HepG2 (cell line): Measurements from ENCODE around the gene LDAF1. TPM values are rescaled to one million over a fixed set of nuclear protein-coding genes. Genes with fewer than 3 reads are reported as not detected.

Experiments used
- ATAC-seq: fragments of 200-7000 bp; cut with Tn5 transposase; 3 replicates; pipeline ENCODE4 v1.9.1; 2020; ENCODE audit warnings: mild to moderate bottlenecking, moderate library complexity
- BruUV-seq: library from RNA; stranded (reverse); fragments of 400-500 nt; replicated peaks from 2 replicates; lab custom pipeline; 2021; lab: Mats Ljungman, UMichigan
- CTCF ChIA-PET: fragments of 300-600 bp; formaldehyde crosslinking; extraction: SDS; loops from one replicate; lab custom pipeline; 2021; ENCODE audit warnings: low total read pairs, inconsistent platforms, low intra/inter-chr PET ratio; lab: Yijun Ruan, JAX
- POLR2A ChIA-PET: fragments of 350-600 bp; sonication (Branson Sonifier 250); formaldehyde crosslinking; loops from one replicate; lab custom pipeline; 2020; ENCODE audit warnings: antibody characterized with exemption, inconsistent platforms; lab: Yijun Ruan, JAX
- DNase-seq: peaks from one replicate; pipeline ENCODE4 v3.0.0-alpha.2; 2015; ENCODE audit warnings: low spot score
- FAIRE-seq: peaks from 3 replicates; lab custom pipeline; 2011; peaks lifted over from hg19 to GRCh38; lab: Jason Lieb, UNC
- H2AFZ ChIP-seq: one replicate; pipeline ENCODE4 v1.6.1; 2011; ENCODE audit warnings: low read length, inconsistent platforms
- H3K27ac ChIP-seq: fragments of 300-600 bp; 3 replicates; pipeline ENCODE4 v1.8.0; 2011; ENCODE audit warnings: mixed run types, mild to moderate bottlenecking, mixed read lengths, low read length, inconsistent platforms; ENCODE audit not compliant: insufficient read depth; ENCODE audit errors: extremely low read length
- H3K27me3 ChIP-seq, 2 experiments: fragments of 200-600 bp in 1 of 2; 2 replicates in 1 of 2; 3 replicates in 1 of 2; pipeline versions ENCODE4 v1.6.0 to v1.8.0; 2011; ENCODE audit warnings: low read length in 2 of 2, mild to moderate bottlenecking in 2 of 2, moderate library complexity in 2 of 2, inconsistent platforms in 1 of 2; ENCODE audit not compliant: insufficient read depth in 2 of 2, control insufficient read depth in 1 of 2
- H3K36me3 ChIP-seq, 2 experiments: fragments of 200-600 bp in 1 of 2; replicated peaks in 1 of 2; 2 replicates in 1 of 2; 3 replicates in 1 of 2; pipeline versions ENCODE4 v1.5.1 to v1.8.0; 2011; ENCODE audit warnings: low read length in 2 of 2, inconsistent platforms in 1 of 2; ENCODE audit not compliant: insufficient read depth in 2 of 2, control insufficient read depth in 1 of 2
- H3K4me1 ChIP-seq: 2 replicates; pipeline ENCODE4 v1.5.1; 2012; ENCODE audit warnings: low read length, inconsistent platforms; ENCODE audit not compliant: insufficient read depth
- H3K4me2 ChIP-seq: 2 replicates; pipeline ENCODE4 v1.6.0; 2011; ENCODE audit warnings: low read depth, low read length, inconsistent platforms
- H3K4me3 ChIP-seq, 3 experiments: fragments of 200-600 bp in 1 of 3; sonication (generic), shearing (Covaris generic) in 1 of 3; replicated peaks in 1 of 3; 2 replicates each; pipeline ENCODE4 v1.5.1; 2011 to 2016; ENCODE audit warnings: low read length in 3 of 3, inconsistent platforms in 2 of 3, low read depth in 2 of 3, mild to moderate bottlenecking in 2 of 3, control low read depth in 1 of 3, mixed read lengths in 1 of 3; ENCODE audit not compliant: insufficient read depth in 1 of 3
- H3K79me2 ChIP-seq: one replicate; pipeline ENCODE4 v1.6.1; 2011; ENCODE audit warnings: low read length, inconsistent platforms; ENCODE audit not compliant: insufficient read depth
- H3K9ac ChIP-seq: 2 replicates; pipeline ENCODE4 v1.6.0; 2011; ENCODE audit warnings: mild to moderate bottlenecking, low read depth, low read length, inconsistent platforms; ENCODE audit not compliant: insufficient read depth
- H3K9me3 ChIP-seq: 2 replicates; pipeline ENCODE4 v1.5.1; 2012; ENCODE audit warnings: mild to moderate bottlenecking, low read length
- H4K20me1 ChIP-seq: 2 replicates; pipeline ENCODE4 v1.6.0; 2011; ENCODE audit warnings: inconsistent platforms, mild to moderate bottlenecking, low read length, moderate library complexity; ENCODE audit not compliant: insufficient read depth
- CHD4 ChIP-seq: fragments of 200-600 bp; sonication (generic); IDR thresholded peaks from 2 replicates; pipeline ENCODE4 v1.7.0; 2017; ENCODE audit warnings: mild to moderate bottlenecking, low read length, borderline replicate concordance
- ESRRA ChIP-seq: sonication (generic); formaldehyde crosslinking; IDR thresholded peaks from 2 replicates; pipeline ENCODE4 v1.5.1; 2020; ENCODE audit warnings: mild to moderate bottlenecking, low read depth, missing genetic modification reagents
- GATAD1 ChIP-seq: IDR thresholded peaks from 2 replicates; pipeline ENCODE4 v1.6.1; 2016; ENCODE audit warnings: missing genetic modification reagents, missing compliant biosample characterization
- HMGA1 ChIP-seq: sonication (generic); formaldehyde crosslinking; conservative IDR thresholded peaks from 2 replicates; pipeline ENCODE4 v1.4.0; 2020; ENCODE audit warnings: missing genetic modification reagents
- MAZ ChIP-seq, 2 experiments: sonication (generic) in 1 of 2; formaldehyde crosslinking in 1 of 2; IDR thresholded peaks; 2 replicates each; pipeline versions ENCODE4 v1.5.0 to v1.6.1; 2012 to 2020; ENCODE audit warnings: low read depth in 2 of 2, mild to moderate bottlenecking in 2 of 2, borderline replicate concordance in 1 of 2, improper control_type of control experiment in 1 of 2, low read length in 1 of 2, missing genetic modification reagents in 1 of 2, moderate library complexity in 1 of 2
- SIX4 ChIP-seq: sonication (generic); formaldehyde crosslinking; IDR thresholded peaks from 2 replicates; pipeline ENCODE4 v1.4.0; 2020; ENCODE audit warnings: missing genetic modification reagents
- TSC22D2 ChIP-seq: sonication (generic); formaldehyde crosslinking; IDR thresholded peaks from 2 replicates; pipeline ENCODE4 v1.5.1; 2020; ENCODE audit warnings: missing genetic modification reagents, mild to moderate bottlenecking, borderline replicate concordance
- ZBTB7A ChIP-seq: sonication (generic); formaldehyde crosslinking; IDR thresholded peaks from 2 replicates; pipeline ENCODE4 v1.8.0; 2022; ENCODE audit warnings: mild to moderate bottlenecking, missing genetic modification reagents
- ZFP41 ChIP-seq: sonication (generic); formaldehyde crosslinking; IDR thresholded peaks from 2 replicates; pipeline ENCODE4 v1.4.0; 2020; ENCODE audit warnings: mild to moderate bottlenecking, missing genetic modification reagents, borderline replicate concordance
- ZMAT3 ChIP-seq: sonication (generic); formaldehyde crosslinking; conservative IDR thresholded peaks from 2 replicates; pipeline ENCODE4 v1.7.0; 2021; ENCODE audit warnings: missing genetic modification reagents
- ZNF124 ChIP-seq: sonication (generic); formaldehyde crosslinking; IDR thresholded peaks from 2 replicates; pipeline ENCODE4 v1.4.0; 2020; ENCODE audit warnings: missing genetic modification reagents
- ZNF546 ChIP-seq: sonication (generic); formaldehyde crosslinking; conservative IDR thresholded peaks from 2 replicates; pipeline ENCODE4 v1.8.1; 2023; ENCODE audit warnings: mild to moderate bottlenecking, missing genetic modification reagents
- ZNF569 ChIP-seq: sonication (generic); formaldehyde crosslinking; IDR thresholded peaks from 2 replicates; pipeline ENCODE4 v1.5.0; 2020; ENCODE audit warnings: mild to moderate bottlenecking, missing genetic modification reagents, moderate library complexity, borderline replicate concordance
- ZNF724P ChIP-seq: sonication (generic); formaldehyde crosslinking; IDR thresholded peaks from 2 replicates; pipeline ENCODE4 v1.8.0; 2022; ENCODE audit warnings: missing genetic modification reagents, borderline replicate concordance
- WGBS: methylation state at CpG from one replicate; pipeline ENCODE4 v1.1.6; 2017; ENCODE audit warnings: low lambda C conversion rate; 5-methylcytosine and 5-hydroxymethylcytosine counted together
- in situ Hi-C: cut with HindIII; loops from 2 replicates; pipeline ENCODE4 v1.10.0; 2017; ENCODE audit warnings: low pct_unique_long_range_greater_than_20kb; ENCODE audit not compliant: extremely low pct_ligation_motif_present
- intact Hi-C: fragments of 100-400 bp; cut with micrococcal nuclease; formaldehyde crosslinking; loops from one replicate; pipeline ENCODE4 v1.10.0; 2022; ENCODE audit not compliant: unreplicated experiment
- polyA plus RNA-seq, 8 experiments: library from polyadenylated mRNA; depleted of rRNA in 3 of 8; stranded (reverse) in 7 of 8; unstranded in 1 of 8; fragments of >200 nt; fragmentation: Illumina TruSeq in 4 of 8; extraction: Trizol in 4 of 8; gene quantifications; 2 replicates each; pipeline versions ENCODE4 v1.2.1 to v1.2.3, GENCODE V29; 2011 to 2016; ENCODE audit warnings: low read depth in 4 of 8, missing spikeins in 1 of 8, mixed read lengths in 1 of 8; ENCODE audit not compliant: insufficient read depth in 1 of 8
- total RNA-seq, 5 experiments: library from RNA; depleted of rRNA; stranded (reverse); fragments of >200 nt; fragmentation: Illumina TruSeq; extraction: Trizol; gene quantifications; 2 replicates each; pipeline ENCODE4 v1.2.3, GENCODE V29; 2016; ENCODE audit warnings: low read depth in 1 of 5
- TF ChIP-seq, protein P1 (sequence below): sonication (generic); formaldehyde crosslinking; IDR thresholded peaks from 2 replicates; pipeline ENCODE4 v1.5.0; 2020; ENCODE audit warnings: missing genetic modification reagents
- TF ChIP-seq, protein P2 (sequence below): sonication (generic); formaldehyde crosslinking; IDR thresholded peaks from 2 replicates; pipeline ENCODE4 v1.9.0; 2022; ENCODE audit warnings: low read depth, missing genetic modification reagents

LDAF1 gene
- total and polyA plus RNA-seq, 2 of the 13 experiments (the other 11 are each of a cell fraction or from before 2014, with no cell fraction given), result 6.3 to 7.5 TPM

DNA sequence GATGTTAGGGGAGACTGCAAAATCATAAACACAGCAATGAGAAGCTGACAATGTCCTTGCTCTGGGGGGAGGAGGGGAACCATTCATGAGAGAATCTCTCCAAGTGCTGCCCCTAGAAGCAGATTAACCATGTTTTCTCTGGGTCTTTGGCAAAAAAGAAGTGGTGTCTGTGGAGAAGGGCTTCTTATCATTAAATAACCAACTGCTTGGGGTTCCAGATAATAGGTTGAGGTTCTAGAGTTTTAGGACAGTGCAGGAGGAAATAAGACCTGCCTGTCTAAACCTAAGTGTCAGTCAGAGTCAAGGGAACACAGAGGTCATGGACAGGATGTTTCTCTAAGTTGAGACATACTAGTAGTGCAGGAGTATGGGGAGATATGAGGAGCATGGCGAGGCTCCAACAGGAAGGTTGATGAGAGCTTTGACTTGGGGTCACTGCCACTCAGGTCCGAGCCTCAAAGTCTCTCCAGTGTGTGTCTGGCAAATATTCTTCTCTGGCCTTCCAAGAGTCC lies 69.9 kb downstream of the LDAF1 start:
- intact Hi-C loops, result no loop called here
- no peaks in the 10 kb centered on the region for H3K9me3 ChIP-seq
- no peaks in the 10 kb centered on the region for H3K79me2 ChIP-seq
- H3K36me3 ChIP-seq, result no peaks in the 10 kb centered on the region
- TF ChIP-seq MAZ (IDR thresholded peaks at IDR 0.05; ENCODE audit: borderline replicate concordance, low read depth, low read length) (no peak), MAZ (CRISPR knock-in tag; IDR thresholded peaks at IDR 0.05; ENCODE audit: low read depth) (no peak), ZMAT3 (CRISPR knock-in tag) (no peak), HMGA1 (CRISPR knock-in tag) (no peak), GATAD1 (CRISPR knock-in tag) (no peak), ZFP41 (CRISPR knock-in tag) (no peak), ZNF124 (CRISPR knock-in tag) (no peak), ZNF724P (no peak), ZNF546 (CRISPR knock-in tag) (no peak), SIX4 (no peak), ZBTB7A (CRISPR knock-in tag) (no peak), CHD4 (no peak), ESRRA (CRISPR knock-in tag) (no peak), TSC22D2 (CRISPR knock-in tag) (no peak), ZNF569 (CRISPR knock-in tag) (no peak)
- TF ChIP-seq, protein P1, sequence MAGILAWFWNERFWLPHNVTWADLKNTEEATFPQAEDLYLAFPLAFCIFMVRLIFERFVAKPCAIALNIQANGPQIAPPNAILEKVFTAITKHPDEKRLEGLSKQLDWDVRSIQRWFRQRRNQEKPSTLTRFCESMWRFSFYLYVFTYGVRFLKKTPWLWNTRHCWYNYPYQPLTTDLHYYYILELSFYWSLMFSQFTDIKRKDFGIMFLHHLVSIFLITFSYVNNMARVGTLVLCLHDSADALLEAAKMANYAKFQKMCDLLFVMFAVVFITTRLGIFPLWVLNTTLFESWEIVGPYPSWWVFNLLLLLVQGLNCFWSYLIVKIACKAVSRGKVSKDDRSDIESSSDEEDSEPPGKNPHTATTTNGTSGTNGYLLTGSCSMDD, result no peak
- TF ChIP-seq, protein P2, sequence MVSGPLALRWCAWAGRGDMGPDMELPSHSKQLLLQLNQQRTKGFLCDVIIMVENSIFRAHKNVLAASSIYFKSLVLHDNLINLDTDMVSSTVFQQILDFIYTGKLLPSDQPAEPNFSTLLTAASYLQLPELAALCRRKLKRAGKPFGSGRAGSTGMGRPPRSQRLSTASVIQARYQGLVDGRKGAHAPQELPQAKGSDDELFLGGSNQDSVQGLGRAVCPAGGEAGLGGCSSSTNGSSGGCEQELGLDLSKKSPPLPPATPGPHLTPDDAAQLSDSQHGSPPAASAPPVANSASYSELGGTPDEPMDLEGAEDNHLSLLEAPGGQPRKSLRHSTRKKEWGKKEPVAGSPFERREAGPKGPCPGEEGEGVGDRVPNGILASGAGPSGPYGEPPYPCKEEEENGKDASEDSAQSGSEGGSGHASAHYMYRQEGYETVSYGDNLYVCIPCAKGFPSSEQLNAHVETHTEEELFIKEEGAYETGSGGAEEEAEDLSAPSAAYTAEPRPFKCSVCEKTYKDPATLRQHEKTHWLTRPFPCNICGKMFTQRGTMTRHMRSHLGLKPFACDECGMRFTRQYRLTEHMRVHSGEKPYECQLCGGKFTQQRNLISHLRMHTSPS (CRISPR knock-in tag), result no peak
- TF ChIP-seq, all 625 proteins: peak for 0
- Histone ChIP-seq H2AFZ (no peak overlapping the region), H3K27ac (no peak overlapping the region), H3K27me3 (no peaks in the 10 kb centered on the region; a peak in 1 of 5 replicates), H3K4me2 (no peak overlapping the region), H4K20me1 (no peaks in the 10 kb centered on the region), H3K4me3 (no peak overlapping the region), H3K9ac (no peak overlapping the region), H3K4me1 (peaks cover 48% of the 10 kb centered on the region)
- ChIA-PET POLR2A (no interaction called here), CTCF (no interaction called here)
- FAIRE-seq, result no peak
- BruUV-seq, result no TSS peak
- ATAC-seq, result no peak
- 30% methylated on average over 2 of the region's 2 CpGs for WGBS
- DNase-seq, result no peak
- in situ Hi-C loops, result no loop called here
